ENCODE measurements around the gene INPP5A. TPM values are rescaled to one million over a fixed set of nuclear protein-coding genes. Genes with fewer than 3 reads are reported as not detected.
"Not testable (repeated sequence)": the region's sequence is repeated elsewhere in the genome, so short reads cannot be mapped to it uniquely, and the experiment has no call there.

Gene INPP5A
- polyA plus RNA-seq, 3 donors from 2014 or later, result 0.30 to 1.7 (median 0.48) TPM

GRCh38 chr10:132596742-132597279, 59.2 kb downstream of the INPP5A start:
- H3K4me1 Mint-ChIP-seq, result peaks cover 39% of the 10 kb centered on the region in 2 donors
- peaks cover 5 to 17% (median 10%) of the 10 kb centered on the region in 6 donors for H3K9me3 Mint-ChIP-seq
- peaks cover 7 to 18% (median 8%) of the 10 kb centered on the region in 3 donors for H3K36me3 Mint-ChIP-seq
- H3K27me3 Mint-ChIP-seq (ENCODE audit: low read depth in 3 of 3), result peaks cover 0 to 6% (median 5%) of the 10 kb centered on the region in 3 donors
- DNase-seq, result no peak
- no peak overlapping the region for H3K4me3 Mint-ChIP-seq
- peak overlapping the region in 1 of 6 donors; percentile 25 for H3K27ac Mint-ChIP-seq

GRCh38 chr10:132597654-132598053, 60.1 kb downstream of the INPP5A start:
- no peak overlapping the region for H3K4me3 Mint-ChIP-seq
- H3K36me3 Mint-ChIP-seq, result peaks cover 7 to 20% (median 8%) of the 10 kb centered on the region in 3 donors
- no peak for DNase-seq
- peaks cover 5 to 17% (median 10%) of the 10 kb centered on the region in 6 donors for H3K9me3 Mint-ChIP-seq
- H3K27ac Mint-ChIP-seq, result no peak overlapping the region
- peaks cover 0 to 6% (median 4%) of the 10 kb centered on the region in 3 donors for H3K27me3 Mint-ChIP-seq (ENCODE audit: low read depth in 3 of 3)
- peaks cover 31 to 33% of the 10 kb centered on the region in 2 donors for H3K4me1 Mint-ChIP-seq

- not testable (repeated sequence) for H3K27me3 Mint-ChIP-seq (ENCODE audit: low read depth in 3 of 3); H3K4me3 Mint-ChIP-seq; H3K27ac Mint-ChIP-seq; DNase-seq
- peaks cover 5 to 17% (median 10%) of the 10 kb centered on the region in 6 donors for H3K9me3 Mint-ChIP-seq
- peaks cover 17 to 18% of the 10 kb centered on the region in 2 donors for H3K4me1 Mint-ChIP-seq
- peaks cover 7 to 20% (median 8%) of the 10 kb centered on the region in 3 donors for H3K36me3 Mint-ChIP-seq
Observed at GRCh38 chr10:132599023-132599618, 61.5 kb downstream of the INPP5A start.

- peaks cover 11 to 12% of the 10 kb centered on the region in 2 donors for H3K4me1 Mint-ChIP-seq
- peaks cover 7 to 20% (median 8%) of the 10 kb centered on the region in 3 donors for H3K36me3 Mint-ChIP-seq
- no peak overlapping the region for H3K27ac Mint-ChIP-seq
- no peak overlapping the region for H3K4me3 Mint-ChIP-seq
- peaks cover 5 to 17% (median 10%) of the 10 kb centered on the region in 6 donors for H3K9me3 Mint-ChIP-seq
- peaks cover 0 to 2% (median 1%) of the 10 kb centered on the region in 3 donors for H3K27me3 Mint-ChIP-seq (ENCODE audit: low read depth in 3 of 3)
- DNase-seq, result no peak
Observed at GRCh38 chr10:132599732-132600131, 62.1 kb downstream of the INPP5A start.

- no peak for DNase-seq
- Mint-ChIP-seq H3K4me1 (peaks cover 5% of the 10 kb centered on the region in 2 donors), H3K36me3 (peaks cover 7 to 20% (median 8%) of the 10 kb centered on the region in 3 donors), H3K4me3 (no peak overlapping the region), H3K27me3 (ENCODE audit: low read depth in 3 of 3) (peaks cover 0 to 2% (median 1%) of the 10 kb centered on the region in 3 donors), H3K9me3 (peaks cover 5 to 17% (median 10%) of the 10 kb centered on the region in 6 donors), H3K27ac (peak overlapping the region in 2 of 6 donors; percentile 10 to 31)
Observed at GRCh38 chr10:132600416-132600815, 62.8 kb downstream of the INPP5A start.

- Mint-ChIP-seq H3K27me3 (ENCODE audit: low read depth in 3 of 3) (peaks cover 0 to 5% (median 1%) of the 10 kb centered on the region in 3 donors), H3K4me1 (peaks cover 0 to 2% of the 10 kb centered on the region in 2 donors), H3K9me3 (peaks cover 5 to 17% (median 10%) of the 10 kb centered on the region in 6 donors), H3K27ac (peak overlapping the region in 1 of 6 donors; percentile 54), H3K4me3 (no peak overlapping the region), H3K36me3 (peaks cover 7 to 20% (median 8%) of the 10 kb centered on the region in 3 donors)
- no peak for DNase-seq
Observed at GRCh38 chr10:132601567-132601966, 64.0 kb downstream of the INPP5A start.

GRCh38 chr10:132602614-132603013, 65.0 kb downstream of the INPP5A start:
- H3K9me3 Mint-ChIP-seq, result peaks cover 5 to 17% (median 10%) of the 10 kb centered on the region in 6 donors
- peaks cover 7 to 20% (median 8%) of the 10 kb centered on the region in 3 donors for H3K36me3 Mint-ChIP-seq
- no peaks in the 10 kb centered on the region for H3K4me1 Mint-ChIP-seq
- no peak overlapping the region for H3K4me3 Mint-ChIP-seq
- peaks cover 0 to 7% (median 3%) of the 10 kb centered on the region in 3 donors for H3K27me3 Mint-ChIP-seq (ENCODE audit: low read depth in 3 of 3)
- H3K27ac Mint-ChIP-seq, result peak overlapping the region in 1 of 6 donors; percentile 19
- DNase-seq, result no peak

- Mint-ChIP-seq H3K4me1 (no peaks in the 10 kb centered on the region), H3K36me3 (peaks cover 7 to 17% (median 8%) of the 10 kb centered on the region in 3 donors), H3K27me3 (ENCODE audit: low read depth in 3 of 3) (peaks cover 0 to 9% (median 3%) of the 10 kb centered on the region in 3 donors), H3K27ac (peak overlapping the region in 1 of 6 donors; percentile 33), H3K9me3 (peaks cover 5 to 17% (median 10%) of the 10 kb centered on the region in 6 donors), H3K4me3 (no peak overlapping the region)
- DNase-seq, result no peak
Observed at GRCh38 chr10:132603851-132604533, 66.4 kb downstream of the INPP5A start.

- peaks cover 5 to 17% (median 10%) of the 10 kb centered on the region in 6 donors for H3K9me3 Mint-ChIP-seq
- H3K27ac Mint-ChIP-seq, result peak overlapping the region in 2 of 6 donors; percentile 33 to 76
Observed at GRCh38 chr10:132604686-132605085, 67.1 kb downstream of the INPP5A start.

GRCh38 chr10:132605390-132605789, 67.8 kb downstream of the INPP5A start:
- H3K9me3 Mint-ChIP-seq, result peaks cover 4 to 12% (median 6%) of the 10 kb centered on the region in 6 donors
- H3K36me3 Mint-ChIP-seq, result peaks cover 2 to 13% (median 3%) of the 10 kb centered on the region in 3 donors
- peaks cover 0 to 9% (median 3%) of the 10 kb centered on the region in 3 donors for H3K27me3 Mint-ChIP-seq (ENCODE audit: low read depth in 3 of 3)
- no peak overlapping the region for H3K4me3 Mint-ChIP-seq
- DNase-seq, result no peak
- no peaks in the 10 kb centered on the region for H3K4me1 Mint-ChIP-seq
- H3K27ac Mint-ChIP-seq, result no peak overlapping the region

More at GRCh38 chr10:132604686-132605085, 67.1 kb downstream of the INPP5A start:
- no peak overlapping the region for H3K4me3 Mint-ChIP-seq
- peaks cover 7 to 17% (median 8%) of the 10 kb centered on the region in 3 donors for H3K36me3 Mint-ChIP-seq
- no peaks in the 10 kb centered on the region for H3K4me1 Mint-ChIP-seq
- DNase-seq, result no peak
- peaks cover 0 to 9% (median 3%) of the 10 kb centered on the region in 3 donors for H3K27me3 Mint-ChIP-seq (ENCODE audit: low read depth in 3 of 3)

GRCh38 chr10:132606031-132606491, 68.5 kb downstream of the INPP5A start:
- H3K27me3 Mint-ChIP-seq (ENCODE audit: low read depth in 3 of 3), result peaks cover 0 to 9% (median 3%) of the 10 kb centered on the region in 3 donors
- no peak overlapping the region for H3K4me3 Mint-ChIP-seq
- peaks cover 5 to 6% of the 10 kb centered on the region in 2 donors for H3K4me1 Mint-ChIP-seq
- DNase-seq, result no peak
- peak overlapping the region in 1 of 6 donors; percentile 67 for H3K27ac Mint-ChIP-seq
- peaks cover 0 to 9% (median 0%) of the 10 kb centered on the region in 3 donors for H3K36me3 Mint-ChIP-seq
- peaks cover under 1 to 5% (median 4%) of the 10 kb centered on the region in 6 donors for H3K9me3 Mint-ChIP-seq

GRCh38 chr10:132606536-132607316, 69.1 kb downstream of the INPP5A start:
- DNase-seq, result no peak
- peak overlapping the region in 1 of 6 donors; percentile 67 for H3K27ac Mint-ChIP-seq
- peaks cover 0 to 9% (median 2%) of the 10 kb centered on the region in 3 donors for H3K27me3 Mint-ChIP-seq (ENCODE audit: low read depth in 3 of 3)
- no peak overlapping the region for H3K4me3 Mint-ChIP-seq
- H3K9me3 Mint-ChIP-seq, result no peaks in the 10 kb centered on the region
- H3K36me3 Mint-ChIP-seq, result peaks cover 0 to 3% (median 0%) of the 10 kb centered on the region in 3 donors
- peaks cover 6 to 7% of the 10 kb centered on the region in 2 donors for H3K4me1 Mint-ChIP-seq

- Mint-ChIP-seq H3K36me3 (peaks cover 0 to 4% (median 0%) of the 10 kb centered on the region in 3 donors), H3K9me3 (no peaks in the 10 kb centered on the region), H3K27ac (no peak overlapping the region), H3K4me3 (no peak overlapping the region), H3K4me1 (peaks cover 11 to 13% of the 10 kb centered on the region in 2 donors), H3K27me3 (ENCODE audit: low read depth in 3 of 3) (peaks cover 0 to 11% (median 7%) of the 10 kb centered on the region in 3 donors)
- no peak for DNase-seq
Observed at GRCh38 chr10:132607491-132607890, 69.9 kb downstream of the INPP5A start.
